Peyer's patch (tissue), 4 donors: ENCODE data around the gene CNR2.

Source experiments
- POLR2A ChIP-seq, 2 donors: fragments of 450-650 bp; IDR thresholded peaks; one replicate each; pipeline ENCODE4 v1.5.1; 2017; ENCODE audit warnings: antibody characterized with exemption in 2 of 2, mild to moderate bottlenecking in 2 of 2, moderate library complexity in 2 of 2
- TF ChIP-seq, protein P1 (sequence below), 6 experiments: fragments of 450-650 bp in 4 of 6; fragments of 200-600 bp in 2 of 6; sonication (generic) in 1 of 6; IDR thresholded peaks; one replicate each; pipeline ENCODE4 v1.5.1; 2017 to 2019; ENCODE audit warnings: antibody characterized with exemption in 6 of 6, mild to moderate bottlenecking in 3 of 6, moderate library complexity in 1 of 6

DNA sequence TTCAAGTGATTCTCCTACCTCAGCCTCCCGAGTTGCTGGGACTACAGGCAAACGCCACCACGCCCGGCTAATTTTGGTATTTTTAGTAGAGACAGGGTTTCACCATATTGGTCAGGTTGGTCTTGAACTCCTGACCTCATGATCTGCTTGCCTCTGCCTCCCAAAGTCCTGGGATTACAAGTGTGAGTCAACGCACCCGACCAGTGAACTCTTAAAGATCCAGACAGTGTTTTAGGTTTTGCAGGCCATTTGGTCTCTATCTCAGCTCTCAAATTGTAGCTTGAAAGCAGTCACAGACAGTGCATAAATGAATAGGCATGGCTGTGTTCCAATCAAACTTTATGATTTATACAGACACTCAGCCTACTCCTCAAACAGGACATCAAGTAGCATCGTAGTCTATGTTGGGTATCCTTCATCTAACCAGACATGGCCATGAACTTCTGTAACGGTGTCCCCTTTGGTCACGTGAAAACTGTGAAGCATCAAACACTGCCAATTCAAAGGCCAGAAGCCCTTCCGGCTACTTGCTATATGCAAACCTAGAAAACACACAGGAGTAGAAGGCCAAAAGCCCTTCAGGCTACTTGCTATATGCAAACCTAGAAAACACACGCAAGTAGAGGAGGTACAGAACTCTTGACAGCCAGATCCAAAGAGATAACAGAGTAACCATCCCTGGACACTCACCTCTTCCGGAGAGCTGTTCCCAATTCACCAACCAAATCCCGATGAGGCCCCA is 48.2 kb downstream of the CNR2 start:
- TF ChIP-seq, protein P1, sequence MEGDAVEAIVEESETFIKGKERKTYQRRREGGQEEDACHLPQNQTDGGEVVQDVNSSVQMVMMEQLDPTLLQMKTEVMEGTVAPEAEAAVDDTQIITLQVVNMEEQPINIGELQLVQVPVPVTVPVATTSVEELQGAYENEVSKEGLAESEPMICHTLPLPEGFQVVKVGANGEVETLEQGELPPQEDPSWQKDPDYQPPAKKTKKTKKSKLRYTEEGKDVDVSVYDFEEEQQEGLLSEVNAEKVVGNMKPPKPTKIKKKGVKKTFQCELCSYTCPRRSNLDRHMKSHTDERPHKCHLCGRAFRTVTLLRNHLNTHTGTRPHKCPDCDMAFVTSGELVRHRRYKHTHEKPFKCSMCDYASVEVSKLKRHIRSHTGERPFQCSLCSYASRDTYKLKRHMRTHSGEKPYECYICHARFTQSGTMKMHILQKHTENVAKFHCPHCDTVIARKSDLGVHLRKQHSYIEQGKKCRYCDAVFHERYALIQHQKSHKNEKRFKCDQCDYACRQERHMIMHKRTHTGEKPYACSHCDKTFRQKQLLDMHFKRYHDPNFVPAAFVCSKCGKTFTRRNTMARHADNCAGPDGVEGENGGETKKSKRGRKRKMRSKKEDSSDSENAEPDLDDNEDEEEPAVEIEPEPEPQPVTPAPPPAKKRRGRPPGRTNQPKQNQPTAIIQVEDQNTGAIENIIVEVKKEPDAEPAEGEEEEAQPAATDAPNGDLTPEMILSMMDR (IDR thresholded peaks at IDR 0.05): no peak
- no peak for TF ChIP-seq POLR2A (IDR thresholded peaks at IDR 0.05)
